GM12874 (cell line): Measurements from ENCODE around the gene ABCC12.

Experiments
- TF ChIP-seq, protein P1 (sequence below): IDR thresholded peaks from 2 replicates; pipeline ENCODE4 v1.5.1; 2011; ENCODE audit warnings: low read depth, mild to moderate bottlenecking, control low read depth, low read length, moderate library complexity; ENCODE audit not compliant: insufficient read depth

Gene ABCC12

DNA sequence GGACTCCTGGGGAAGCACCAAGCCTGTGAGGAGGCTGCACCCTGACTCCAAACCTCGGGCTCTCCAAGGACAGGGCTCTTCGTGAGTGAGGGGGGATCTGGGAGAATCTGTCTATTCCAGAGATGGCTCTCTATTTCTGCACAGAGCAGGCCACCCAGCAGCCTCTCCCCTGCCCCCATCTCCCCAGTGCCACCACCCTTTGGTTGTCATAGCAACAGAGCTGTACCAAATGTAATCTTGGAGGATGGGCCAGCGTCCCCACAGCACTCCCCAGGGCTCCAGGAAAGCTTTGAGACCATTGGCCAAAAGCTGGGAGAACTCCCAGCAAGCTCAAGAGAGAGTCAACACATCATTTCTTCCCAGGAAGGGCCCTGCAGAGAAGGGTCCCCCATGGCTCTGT lies 49.3 kb downstream of the ABCC12 start:
- TF ChIP-seq, protein P1, sequence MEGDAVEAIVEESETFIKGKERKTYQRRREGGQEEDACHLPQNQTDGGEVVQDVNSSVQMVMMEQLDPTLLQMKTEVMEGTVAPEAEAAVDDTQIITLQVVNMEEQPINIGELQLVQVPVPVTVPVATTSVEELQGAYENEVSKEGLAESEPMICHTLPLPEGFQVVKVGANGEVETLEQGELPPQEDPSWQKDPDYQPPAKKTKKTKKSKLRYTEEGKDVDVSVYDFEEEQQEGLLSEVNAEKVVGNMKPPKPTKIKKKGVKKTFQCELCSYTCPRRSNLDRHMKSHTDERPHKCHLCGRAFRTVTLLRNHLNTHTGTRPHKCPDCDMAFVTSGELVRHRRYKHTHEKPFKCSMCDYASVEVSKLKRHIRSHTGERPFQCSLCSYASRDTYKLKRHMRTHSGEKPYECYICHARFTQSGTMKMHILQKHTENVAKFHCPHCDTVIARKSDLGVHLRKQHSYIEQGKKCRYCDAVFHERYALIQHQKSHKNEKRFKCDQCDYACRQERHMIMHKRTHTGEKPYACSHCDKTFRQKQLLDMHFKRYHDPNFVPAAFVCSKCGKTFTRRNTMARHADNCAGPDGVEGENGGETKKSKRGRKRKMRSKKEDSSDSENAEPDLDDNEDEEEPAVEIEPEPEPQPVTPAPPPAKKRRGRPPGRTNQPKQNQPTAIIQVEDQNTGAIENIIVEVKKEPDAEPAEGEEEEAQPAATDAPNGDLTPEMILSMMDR, result no peak
